SK-N-SH (cell line): ENCODE measurements around the gene C3orf22.

ENCODE experiments used
- ELF1 ChIP-seq: IDR thresholded peaks from 2 replicates; pipeline ENCODE4 v1.4.0; 2012
- EP300 ChIP-seq, 2 experiments: IDR thresholded peaks; 2 replicates each; pipeline versions ENCODE4 v1.4.0 to v1.6.1; 2012; ENCODE audit warnings: borderline replicate concordance in 1 of 2, low read depth in 1 of 2, low read length in 1 of 2
- POLR2AphosphoS5 ChIP-seq: IDR thresholded peaks from 2 replicates; pipeline ENCODE4 v1.6.1; 2012; ENCODE audit warnings: low read depth, low read length
- RFX5 ChIP-seq: IDR thresholded peaks from 2 replicates; pipeline ENCODE4 v1.6.1; 2012; ENCODE audit warnings: mild to moderate bottlenecking, improper control_type of control experiment, low read length
- RXRA ChIP-seq: IDR thresholded peaks from 2 replicates; pipeline ENCODE4 v1.4.0; 2012; ENCODE audit warnings: low read depth, mild to moderate bottlenecking, borderline replicate concordance
- SMC3 ChIP-seq: IDR thresholded peaks from 2 replicates; pipeline ENCODE4 v1.6.1; 2012; ENCODE audit warnings: low read depth, low read length, improper control_type of control experiment
- TAF1 ChIP-seq: IDR thresholded peaks from 2 replicates; pipeline ENCODE4 v1.6.1; 2012; ENCODE audit warnings: low read depth, mild to moderate bottlenecking, low read length, moderate library complexity, borderline replicate concordance
- TCF12 ChIP-seq: IDR thresholded peaks from 2 replicates; pipeline ENCODE4 v1.4.0; 2012
- TF ChIP-seq, protein P1 (sequence below): fragments of 200-600 bp; sonication (generic); IDR thresholded peaks from 2 replicates; pipeline ENCODE4 v1.6.1; 2017; ENCODE audit warnings: antibody characterized with exemption, mild to moderate bottlenecking, moderate library complexity
- TF ChIP-seq, protein P2 (sequence below): IDR thresholded peaks from 2 replicates; pipeline ENCODE4 v1.4.0; 2012; ENCODE audit warnings: low read depth, borderline replicate concordance
- TF ChIP-seq, protein P3 (sequence below): IDR thresholded peaks from 2 replicates; pipeline ENCODE4 v1.6.1; 2012; ENCODE audit warnings: mild to moderate bottlenecking, low read depth, low read length, moderate library complexity
- TF ChIP-seq, protein P4 (sequence below): IDR thresholded peaks from 2 replicates; pipeline ENCODE4 v1.4.0; 2012; ENCODE audit warnings: low read depth

DNA sequence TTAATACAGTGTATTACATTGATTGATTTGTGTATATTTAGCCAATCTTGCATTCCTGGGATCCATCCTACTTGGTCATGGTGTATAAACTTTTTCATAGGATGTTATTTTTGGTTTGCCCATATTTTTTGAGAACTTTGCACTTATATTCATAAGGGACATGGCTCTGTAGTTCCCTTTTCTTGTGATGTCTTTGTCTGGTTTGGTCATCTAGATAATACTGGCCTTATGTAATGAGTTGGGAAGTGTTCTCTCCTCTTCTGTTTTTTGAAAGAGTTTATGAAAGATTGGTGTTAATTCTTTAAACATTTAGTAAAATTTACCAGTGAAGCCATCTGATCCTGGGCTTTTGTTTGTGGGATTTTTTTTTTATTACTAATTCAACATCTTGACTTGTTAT is 25.2 kb downstream of the C3orf22 start:
- TF ChIP-seq, protein P1, sequence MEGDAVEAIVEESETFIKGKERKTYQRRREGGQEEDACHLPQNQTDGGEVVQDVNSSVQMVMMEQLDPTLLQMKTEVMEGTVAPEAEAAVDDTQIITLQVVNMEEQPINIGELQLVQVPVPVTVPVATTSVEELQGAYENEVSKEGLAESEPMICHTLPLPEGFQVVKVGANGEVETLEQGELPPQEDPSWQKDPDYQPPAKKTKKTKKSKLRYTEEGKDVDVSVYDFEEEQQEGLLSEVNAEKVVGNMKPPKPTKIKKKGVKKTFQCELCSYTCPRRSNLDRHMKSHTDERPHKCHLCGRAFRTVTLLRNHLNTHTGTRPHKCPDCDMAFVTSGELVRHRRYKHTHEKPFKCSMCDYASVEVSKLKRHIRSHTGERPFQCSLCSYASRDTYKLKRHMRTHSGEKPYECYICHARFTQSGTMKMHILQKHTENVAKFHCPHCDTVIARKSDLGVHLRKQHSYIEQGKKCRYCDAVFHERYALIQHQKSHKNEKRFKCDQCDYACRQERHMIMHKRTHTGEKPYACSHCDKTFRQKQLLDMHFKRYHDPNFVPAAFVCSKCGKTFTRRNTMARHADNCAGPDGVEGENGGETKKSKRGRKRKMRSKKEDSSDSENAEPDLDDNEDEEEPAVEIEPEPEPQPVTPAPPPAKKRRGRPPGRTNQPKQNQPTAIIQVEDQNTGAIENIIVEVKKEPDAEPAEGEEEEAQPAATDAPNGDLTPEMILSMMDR: no peak
- TF ChIP-seq SMC3 (no peak), TAF1 (no peak), RFX5 (no peak), ELF1 (no peak), RXRA (no peak), POLR2AphosphoS5 (no peak), EP300 (IDR thresholded peaks at IDR 0.05; ENCODE audit: borderline replicate concordance in 1 of 2, low read depth in 1 of 2, low read length in 1 of 2) (no peak), TCF12 (no peak)
- TF ChIP-seq, protein P2, sequence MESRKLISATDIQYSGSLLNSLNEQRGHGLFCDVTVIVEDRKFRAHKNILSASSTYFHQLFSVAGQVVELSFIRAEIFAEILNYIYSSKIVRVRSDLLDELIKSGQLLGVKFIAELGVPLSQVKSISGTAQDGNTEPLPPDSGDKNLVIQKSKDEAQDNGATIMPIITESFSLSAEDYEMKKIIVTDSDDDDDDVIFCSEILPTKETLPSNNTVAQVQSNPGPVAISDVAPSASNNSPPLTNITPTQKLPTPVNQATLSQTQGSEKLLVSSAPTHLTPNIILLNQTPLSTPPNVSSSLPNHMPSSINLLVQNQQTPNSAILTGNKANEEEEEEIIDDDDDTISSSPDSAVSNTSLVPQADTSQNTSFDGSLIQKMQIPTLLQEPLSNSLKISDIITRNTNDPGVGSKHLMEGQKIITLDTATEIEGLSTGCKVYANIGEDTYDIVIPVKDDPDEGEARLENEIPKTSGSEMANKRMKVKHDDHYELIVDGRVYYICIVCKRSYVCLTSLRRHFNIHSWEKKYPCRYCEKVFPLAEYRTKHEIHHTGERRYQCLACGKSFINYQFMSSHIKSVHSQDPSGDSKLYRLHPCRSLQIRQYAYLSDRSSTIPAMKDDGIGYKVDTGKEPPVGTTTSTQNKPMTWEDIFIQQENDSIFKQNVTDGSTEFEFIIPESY: no peak
- TF ChIP-seq, protein P3, sequence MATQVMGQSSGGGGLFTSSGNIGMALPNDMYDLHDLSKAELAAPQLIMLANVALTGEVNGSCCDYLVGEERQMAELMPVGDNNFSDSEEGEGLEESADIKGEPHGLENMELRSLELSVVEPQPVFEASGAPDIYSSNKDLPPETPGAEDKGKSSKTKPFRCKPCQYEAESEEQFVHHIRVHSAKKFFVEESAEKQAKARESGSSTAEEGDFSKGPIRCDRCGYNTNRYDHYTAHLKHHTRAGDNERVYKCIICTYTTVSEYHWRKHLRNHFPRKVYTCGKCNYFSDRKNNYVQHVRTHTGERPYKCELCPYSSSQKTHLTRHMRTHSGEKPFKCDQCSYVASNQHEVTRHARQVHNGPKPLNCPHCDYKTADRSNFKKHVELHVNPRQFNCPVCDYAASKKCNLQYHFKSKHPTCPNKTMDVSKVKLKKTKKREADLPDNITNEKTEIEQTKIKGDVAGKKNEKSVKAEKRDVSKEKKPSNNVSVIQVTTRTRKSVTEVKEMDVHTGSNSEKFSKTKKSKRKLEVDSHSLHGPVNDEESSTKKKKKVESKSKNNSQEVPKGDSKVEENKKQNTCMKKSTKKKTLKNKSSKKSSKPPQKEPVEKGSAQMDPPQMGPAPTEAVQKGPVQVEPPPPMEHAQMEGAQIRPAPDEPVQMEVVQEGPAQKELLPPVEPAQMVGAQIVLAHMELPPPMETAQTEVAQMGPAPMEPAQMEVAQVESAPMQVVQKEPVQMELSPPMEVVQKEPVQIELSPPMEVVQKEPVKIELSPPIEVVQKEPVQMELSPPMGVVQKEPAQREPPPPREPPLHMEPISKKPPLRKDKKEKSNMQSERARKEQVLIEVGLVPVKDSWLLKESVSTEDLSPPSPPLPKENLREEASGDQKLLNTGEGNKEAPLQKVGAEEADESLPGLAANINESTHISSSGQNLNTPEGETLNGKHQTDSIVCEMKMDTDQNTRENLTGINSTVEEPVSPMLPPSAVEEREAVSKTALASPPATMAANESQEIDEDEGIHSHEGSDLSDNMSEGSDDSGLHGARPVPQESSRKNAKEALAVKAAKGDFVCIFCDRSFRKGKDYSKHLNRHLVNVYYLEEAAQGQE: no peak
- TF ChIP-seq, protein P4, sequence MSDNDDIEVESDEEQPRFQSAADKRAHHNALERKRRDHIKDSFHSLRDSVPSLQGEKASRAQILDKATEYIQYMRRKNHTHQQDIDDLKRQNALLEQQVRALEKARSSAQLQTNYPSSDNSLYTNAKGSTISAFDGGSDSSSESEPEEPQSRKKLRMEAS: no peak
